Suprapubic skin (tissue), 4 donors: ENCODE results near the gene SNX17. TPM values are rescaled to one million over a fixed set of nuclear protein-coding genes. Genes with fewer than 3 reads are reported as not detected.
"Not testable (repeated sequence)": the region's sequence is repeated elsewhere in the genome, so short reads cannot be mapped to it uniquely, and the experiment has no call there.

Source experiments
- DNase-seq, 2 donors: peaks; one replicate each; pipeline ENCODE4 v3.0.0-alpha.2; 2019; ENCODE audit warnings: low spot score in 2 of 2
- H3K27ac ChIP-seq: fragments of 200-600 bp; sonication (generic); one replicate; pipeline ENCODE4 v1.5.1; 2019
- H3K27me3 ChIP-seq: fragments of 200-600 bp; sonication (generic); one replicate; pipeline ENCODE4 v1.5.1; 2019
- H3K36me3 ChIP-seq: fragments of 200-600 bp; sonication (generic); one replicate; pipeline ENCODE4 v1.5.1; 2019
- H3K4me1 ChIP-seq: fragments of 200-600 bp; sonication (generic); one replicate; pipeline ENCODE4 v1.5.1; 2019
- H3K4me3 ChIP-seq: fragments of 200-600 bp; sonication (generic); one replicate; pipeline ENCODE4 v1.5.1; 2019; ENCODE audit warnings: mild to moderate bottlenecking
- H3K9me3 ChIP-seq: fragments of 200-600 bp; sonication (generic); one replicate; pipeline ENCODE4 v1.5.1; 2019
- EP300 ChIP-seq: sonication (generic); formaldehyde crosslinking; IDR thresholded peaks from one replicate; pipeline ENCODE4 v1.6.1; 2017; ENCODE audit warnings: antibody characterized with exemption
- POLR2A ChIP-seq, 2 donors: fragments of 450-650 bp; IDR thresholded peaks; one replicate each; pipeline ENCODE4 v1.6.1; 2017; ENCODE audit warnings: antibody characterized with exemption in 2 of 2, mild to moderate bottlenecking in 2 of 2, moderate library complexity in 2 of 2
- POLR2AphosphoS5 ChIP-seq, 3 donors: sonication (generic); formaldehyde crosslinking; IDR thresholded peaks; one replicate each; pipeline ENCODE4 v1.6.1; 2017; ENCODE audit warnings: antibody characterized with exemption in 3 of 3
- WGBS: methylation state at CpG from one replicate; pipeline ENCODE4 v1.1.5; 2018; 5-methylcytosine and 5-hydroxymethylcytosine counted together
- total RNA-seq, 4 donors: library from RNA; depleted of rRNA; stranded (reverse); fragments of >200 nt; gene quantifications; one replicate each; pipeline ENCODE4 v1.1.0, GENCODE V29; 2016
- TF ChIP-seq, protein P1 (sequence below), 2 donors: fragments of 200-600 bp in 1 of 2; fragments of 450-650 bp in 1 of 2; sonication (generic) in 1 of 2; IDR thresholded peaks; one replicate each; pipeline ENCODE4 v1.5.1; 2016 to 2019; ENCODE audit warnings: antibody characterized with exemption in 2 of 2, mild to moderate bottlenecking in 1 of 2, moderate library complexity in 1 of 2

SNX17 gene
- total RNA-seq, 4 donors from 2014 or later, result 73.4 to 89.8 (median 76.4) TPM

DNA sequence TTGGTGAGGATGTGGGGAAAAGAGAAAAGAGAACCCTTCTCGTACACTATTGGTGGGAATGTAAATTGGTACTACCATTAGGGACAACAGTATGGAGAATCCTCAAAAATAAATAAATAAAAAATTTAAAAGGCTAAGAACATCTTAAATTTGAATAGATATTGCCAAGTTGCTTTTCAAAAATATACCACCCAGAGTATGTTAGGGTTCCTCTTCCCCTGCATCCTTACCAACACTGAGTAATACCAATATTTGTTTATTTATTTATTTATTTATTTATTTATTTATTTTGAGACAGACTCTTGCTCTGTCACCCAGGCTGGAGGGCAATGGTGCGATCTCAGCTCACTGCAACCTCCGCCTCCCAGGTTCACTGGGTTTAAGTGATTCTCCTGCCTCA lies 52.5 kb downstream of the SNX17 start:
- H3K4me3 ChIP-seq, result no peak overlapping the region
- no peaks in the 10 kb centered on the region for H3K36me3 ChIP-seq
- H3K27me3 ChIP-seq, result no peaks in the 10 kb centered on the region
- H3K9me3 ChIP-seq, result no peaks in the 10 kb centered on the region
- 97% methylated on average over 3 of the region's 3 CpGs for WGBS
- DNase-seq, result no peak
- TF ChIP-seq, protein P1, sequence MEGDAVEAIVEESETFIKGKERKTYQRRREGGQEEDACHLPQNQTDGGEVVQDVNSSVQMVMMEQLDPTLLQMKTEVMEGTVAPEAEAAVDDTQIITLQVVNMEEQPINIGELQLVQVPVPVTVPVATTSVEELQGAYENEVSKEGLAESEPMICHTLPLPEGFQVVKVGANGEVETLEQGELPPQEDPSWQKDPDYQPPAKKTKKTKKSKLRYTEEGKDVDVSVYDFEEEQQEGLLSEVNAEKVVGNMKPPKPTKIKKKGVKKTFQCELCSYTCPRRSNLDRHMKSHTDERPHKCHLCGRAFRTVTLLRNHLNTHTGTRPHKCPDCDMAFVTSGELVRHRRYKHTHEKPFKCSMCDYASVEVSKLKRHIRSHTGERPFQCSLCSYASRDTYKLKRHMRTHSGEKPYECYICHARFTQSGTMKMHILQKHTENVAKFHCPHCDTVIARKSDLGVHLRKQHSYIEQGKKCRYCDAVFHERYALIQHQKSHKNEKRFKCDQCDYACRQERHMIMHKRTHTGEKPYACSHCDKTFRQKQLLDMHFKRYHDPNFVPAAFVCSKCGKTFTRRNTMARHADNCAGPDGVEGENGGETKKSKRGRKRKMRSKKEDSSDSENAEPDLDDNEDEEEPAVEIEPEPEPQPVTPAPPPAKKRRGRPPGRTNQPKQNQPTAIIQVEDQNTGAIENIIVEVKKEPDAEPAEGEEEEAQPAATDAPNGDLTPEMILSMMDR (IDR thresholded peaks at IDR 0.05), result no peak
- TF ChIP-seq EP300 (no peak), POLR2A (IDR thresholded peaks at IDR 0.05) (no peak), POLR2AphosphoS5 (IDR thresholded peaks at IDR 0.05) (no peak)
- H3K4me1 ChIP-seq, result peaks cover 3% of the 10 kb centered on the region
- H3K27ac ChIP-seq, result no peak overlapping the region

DNA sequence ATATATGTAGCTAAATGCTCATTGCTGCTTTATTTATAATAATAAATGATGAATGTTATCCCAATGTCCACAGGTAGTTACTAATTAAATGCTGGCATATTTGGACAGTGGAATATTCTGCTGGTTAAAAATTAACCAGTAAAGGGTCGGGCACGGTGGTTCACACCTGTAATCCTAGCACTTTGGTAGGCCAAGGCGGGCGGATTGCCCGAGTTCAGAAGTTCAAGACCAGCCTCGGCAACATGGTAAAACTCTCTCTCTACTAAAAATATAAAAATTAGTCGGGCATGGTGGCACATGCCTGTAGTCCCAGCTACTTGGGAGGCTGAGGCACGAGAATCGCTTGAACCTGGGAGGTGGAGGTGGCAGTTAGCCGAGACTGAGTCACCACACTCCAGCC lies 54.6 kb downstream of the SNX17 start:
- H3K4me3 ChIP-seq, DNase-seq, H3K36me3 ChIP-seq, H3K9me3 ChIP-seq, H3K27me3 ChIP-seq, H3K27ac ChIP-seq: not testable (repeated sequence)
- 94% methylated on average over 10 of the region's 10 CpGs for WGBS
- H3K4me1 ChIP-seq, result peaks cover 13% of the 10 kb centered on the region

Other genes with a start within 250 kb of the SNX17 start
- not detected for gene ABHD1, start 246.8 kb upstream of the SNX17 start, total RNA-seq
- gene PREB, start 236.0 kb upstream of the SNX17 start, total RNA-seq, result 10 to 100 TPM; 40.0 to 55.3 (median 47.1) TPM
- gene PRR30, start 231.2 kb upstream of the SNX17 start, total RNA-seq, result not detected
- gene TCF23, start 221.6 kb upstream of the SNX17 start, total RNA-seq, result under 1 TPM in 1 of 4 donors, not detected in 3; 0.11 TPM
- gene ATRAID, start 158.6 kb upstream of the SNX17 start, total RNA-seq, result 100 to 1,000 TPM; 109 to 177 (median 141) TPM
- 10 to 100 TPM; 30.4 to 33.4 (median 33.1) TPM for gene SLC5A6, start 158.3 kb upstream of the SNX17 start, total RNA-seq
- 10 to 100 TPM; 33.7 to 64.8 (median 42.1) TPM for gene CAD, start 153.2 kb upstream of the SNX17 start, total RNA-seq
- not detected for gene SLC30A3, start 107.6 kb upstream of the SNX17 start, total RNA-seq
- not detected for gene DNAJC5G, start 95.2 kb upstream of the SNX17 start, total RNA-seq
- gene TRIM54, start 88.2 kb upstream of the SNX17 start, total RNA-seq, result not detected
- 1 to 10 TPM in 2 of 4 donors, not detected in 2; 2.1 to 3.9 TPM for gene UCN, start 62.2 kb upstream of the SNX17 start, total RNA-seq
- 10 to 100 TPM; 51.8 to 87.5 (median 68.4) TPM for gene MPV17, start 47.5 kb upstream of the SNX17 start, total RNA-seq
- gene GTF3C2, start 13.9 kb upstream of the SNX17 start, total RNA-seq, result 100 to 1,000 TPM in 1 of 4 donors, 10 to 100 TPM in 3; 53.8 to 160 (median 75.9) TPM
- 10 to 100 TPM; 34.3 to 68.2 (median 48.5) TPM for gene EIF2B4, start 278 bp upstream of the SNX17 start, total RNA-seq
- 10 to 100 TPM in 3 of 4 donors, 1 to 10 TPM in 1; 7.6 to 16.7 (median 11.7) TPM for gene ZNF513, start 10.1 kb downstream of the SNX17 start, total RNA-seq
- 10 to 100 TPM; 37.4 to 54.1 (median 49.3) TPM for gene PPM1G, start 39.0 kb downstream of the SNX17 start, total RNA-seq
- gene NRBP1, start 58.0 kb downstream of the SNX17 start, total RNA-seq, result 10 to 100 TPM; 66.8 to 84.3 (median 77.0) TPM
- gene KRTCAP3, start 71.8 kb downstream of the SNX17 start, total RNA-seq, result 10 to 100 TPM; 31.0 to 50.1 (median 42.2) TPM
- gene IFT172, start 119.1 kb downstream of the SNX17 start, total RNA-seq, result 10 to 100 TPM; 21.6 to 70.0 (median 27.4) TPM
- 1 to 10 TPM; 4.7 to 8.0 (median 5.5) TPM for gene FNDC4, start 124.6 kb downstream of the SNX17 start, total RNA-seq
- 1 to 10 TPM in 1 of 4 donors, under 1 TPM in 2, not detected in 1; 0.56 to 1.0 (median 0.64) TPM for gene GCKR, start 126.2 kb downstream of the SNX17 start, total RNA-seq
- 10 to 100 TPM in 3 of 4 donors, 1 to 10 TPM in 1; 8.1 to 23.5 (median 20.6) TPM for gene ZNF512, start 212.4 kb downstream of the SNX17 start, total RNA-seq